DMS114 treated with DMSO at 0.1 percent for 48 hours (cell line): ENCODE data around the gene LCLAT1.

Experiments used
- DNase-seq: peaks from one replicate; lab custom pipeline; 2025; ENCODE audit not compliant: unreplicated experiment; lab: John Stamatoyannopoulos, UW

Gene LCLAT1

GRCh38 chr2:30664761-30665358, 217.8 kb downstream of the LCLAT1 start:
- no peak for DNase-seq

- DNase-seq = no peak
Measured at GRCh38 chr2:30665761-30666265, 218.8 kb downstream of the LCLAT1 start.

- no peak for DNase-seq
Measured at GRCh38 chr2:30666266-30666874, 219.3 kb downstream of the LCLAT1 start.

GRCh38 chr2:30670453-30670852, 223.4 kb downstream of the LCLAT1 start:
- no peak for DNase-seq

GRCh38 chr2:30673127-30673526, 226.1 kb downstream of the LCLAT1 start:
- no peak for DNase-seq

GRCh38 chr2:30675758-30676157, 228.7 kb downstream of the LCLAT1 start:
- DNase-seq = no peak

- DNase-seq = no peak
Measured at GRCh38 chr2:30677231-30677630, 230.2 kb downstream of the LCLAT1 start.

GRCh38 chr2:30677861-30678385, 230.9 kb downstream of the LCLAT1 start:
- no peak for DNase-seq

GRCh38 chr2:30678410-30679137, 231.5 kb downstream of the LCLAT1 start:
- no peak for DNase-seq

GRCh38 chr2:30679426-30680088, 232.5 kb downstream of the LCLAT1 start:
- no peak for DNase-seq

- DNase-seq = no peak
Measured at GRCh38 chr2:30680121-30680520, 233.1 kb downstream of the LCLAT1 start.

- DNase-seq = no peak
Measured at GRCh38 chr2:30681022-30681421, 234.0 kb downstream of the LCLAT1 start.

- no peak for DNase-seq
Measured at GRCh38 chr2:30683236-30683956, 236.3 kb downstream of the LCLAT1 start.

- no peak for DNase-seq
Measured at GRCh38 chr2:30684026-30684425, 237.0 kb downstream of the LCLAT1 start.

GRCh38 chr2:30684516-30684915, 237.5 kb downstream of the LCLAT1 start:
- DNase-seq = no peak

- DNase-seq = no peak
Measured at GRCh38 chr2:30684996-30685395, 237.9 kb downstream of the LCLAT1 start.

- no peak for DNase-seq
Measured at GRCh38 chr2:30686000-30686399, 239.0 kb downstream of the LCLAT1 start.

- no peak for DNase-seq
Measured at GRCh38 chr2:30686669-30687068, 239.6 kb downstream of the LCLAT1 start.

GRCh38 chr2:30688956-30689401, 241.9 kb downstream of the LCLAT1 start:
- DNase-seq = no peak

- DNase-seq = no peak
Measured at GRCh38 chr2:30689496-30690125, 242.6 kb downstream of the LCLAT1 start.
